T-helper 17 cell (primary cell): Measurements from ENCODE around the gene CYB561A3. TPM values are rescaled to one million over a fixed set of nuclear protein-coding genes. Genes with fewer than 3 reads are reported as not detected.
"Not testable (repeated sequence)": the region's sequence is repeated elsewhere in the genome, so short reads cannot be mapped to it uniquely, and the experiment has no call there.

Experiments used
- ATAC-seq: fragments of 150-1000 bp; cut with Tn5 transposase; 2 replicates; pipeline ENCODE4 v1.10.0; 2021; ENCODE audit warnings: mild to moderate bottlenecking, moderate library complexity
- DNase-seq, 3 donors: peaks; one replicate each; pipeline versions ENCODE4 v3.0.0 to v3.0.0-alpha.2; 2020 to 2021
- H3K9me3 ChIP-seq: one replicate; pipeline ENCODE4 v1.7.0; 2013; ENCODE audit warnings: low read length, mild to moderate bottlenecking; ENCODE audit not compliant: control insufficient read depth, poor library complexity, severe bottlenecking
- H3K27ac Mint-ChIP-seq: one replicate; pipeline ENCODE4 v1.8.0; 2022; ENCODE audit warnings: mild to moderate bottlenecking, moderate library complexity, mixed read lengths
- H3K27me3 Mint-ChIP-seq: one replicate; pipeline ENCODE4 v1.8.0; 2022; ENCODE audit warnings: mixed read lengths
- H3K36me3 Mint-ChIP-seq: one replicate; pipeline ENCODE4 v1.8.0; 2022; ENCODE audit warnings: low read depth, mixed read lengths
- H3K4me1 Mint-ChIP-seq: one replicate; pipeline ENCODE4 v1.8.0; 2022; ENCODE audit warnings: mild to moderate bottlenecking, mixed read lengths
- H3K4me3 Mint-ChIP-seq: one replicate; pipeline ENCODE4 v1.8.0; 2022; ENCODE audit warnings: mild to moderate bottlenecking, moderate library complexity, mixed read lengths
- total RNA-seq, 4 donors: library from RNA in 2 of 4; stranded (reverse) in 2 of 4; gene quantifications; one replicate each; pipeline ENCODE4 v1.2.3 and lab custom pipeline; 2022 to 2026

Gene CYB561A3
- total RNA-seq (10 to 100 TPM; 32.4 to 35.6 TPM), total RNA-seq (lab: John Stamatoyannopoulos, UW) (44.2 to 53.1 reads per million in 2 donors)

- H3K27me3 Mint-ChIP-seq = no peaks in the 10 kb centered on the region
- H3K9me3 ChIP-seq = no peaks in the 10 kb centered on the region
- H3K36me3 Mint-ChIP-seq = no peaks in the 10 kb centered on the region
- DNase-seq (peak; percentile 73 to 79 (median 78)), ATAC-seq (peak; percentile 90)
- peaks cover 21% of the 10 kb centered on the region for H3K4me1 Mint-ChIP-seq
- H3K27ac Mint-ChIP-seq = peak within 1 kb of the TSS; percentile 99
- peak within 1 kb of the TSS; percentile 97 for H3K4me3 Mint-ChIP-seq
Observed at GRCh38 chr11:61361741-61362541, at the start of gene CYB561A3, which contains the start of gene TMEM138. Gene CYB561A3, minus strand, starts transcription at chr11:61361882. Its CDS starts 5,169 bp downstream, at chr11:61356713. Gene TMEM138, plus strand, starts transcription at chr11:61362374. Its CDS starts 2,017 bp downstream, at chr11:61364391.

GRCh38 chr11:61406991-61407728 is 45.5 kb upstream of the CYB561A3 start:
- no peaks in the 10 kb centered on the region for H3K9me3 ChIP-seq
- peaks cover 8% of the 10 kb centered on the region for H3K36me3 Mint-ChIP-seq
- no peak overlapping the region for H3K27ac Mint-ChIP-seq
- no peak for DNase-seq
- no peak overlapping the region for H3K4me3 Mint-ChIP-seq
- no peak for ATAC-seq
- H3K4me1 Mint-ChIP-seq = peaks cover 2% of the 10 kb centered on the region
- no peaks in the 10 kb centered on the region for H3K27me3 Mint-ChIP-seq

GRCh38 chr11:61406067-61406466 is 44.4 kb upstream of the CYB561A3 start:
- DNase-seq (no peak), ATAC-seq (no peak)
- Mint-ChIP-seq H3K4me1 (peaks cover 2% of the 10 kb centered on the region), H3K36me3 (peaks cover 7% of the 10 kb centered on the region), H3K4me3 (no peak overlapping the region), H3K27ac (no peak overlapping the region), H3K27me3 (no peaks in the 10 kb centered on the region)
- no peaks in the 10 kb centered on the region for H3K9me3 ChIP-seq

GRCh38 chr11:61404641-61405040 is 43.0 kb upstream of the CYB561A3 start:
- Mint-ChIP-seq H3K4me3 (no peak overlapping the region), H3K27me3 (no peaks in the 10 kb centered on the region), H3K4me1 (peaks cover 5% of the 10 kb centered on the region), H3K27ac (peak overlapping the region; percentile 70), H3K36me3 (peaks cover 4% of the 10 kb centered on the region)
- ATAC-seq (no peak), DNase-seq (no peak)
- H3K9me3 ChIP-seq = no peaks in the 10 kb centered on the region

- peak overlapping the region; percentile 70 for H3K27ac Mint-ChIP-seq
- H3K27me3 Mint-ChIP-seq = no peaks in the 10 kb centered on the region
- H3K4me3 Mint-ChIP-seq = no peak overlapping the region
Observed at GRCh38 chr11:61404103-61404502, 42.4 kb upstream of the CYB561A3 start.

GRCh38 chr11:61403658-61404057 is 42.0 kb upstream of the CYB561A3 start:
- DNase-seq (no peak), ATAC-seq (no peak)
- peaks cover 4% of the 10 kb centered on the region for H3K36me3 Mint-ChIP-seq
- no peaks in the 10 kb centered on the region for H3K27me3 Mint-ChIP-seq
- H3K4me1 Mint-ChIP-seq = peaks cover 5% of the 10 kb centered on the region
- no peaks in the 10 kb centered on the region for H3K9me3 ChIP-seq
- H3K27ac Mint-ChIP-seq = no peak overlapping the region
- no peak overlapping the region for H3K4me3 Mint-ChIP-seq

More at GRCh38 chr11:61404103-61404502, 42.4 kb upstream of the CYB561A3 start:
- ATAC-seq (no peak), DNase-seq (no peak)
- H3K9me3 ChIP-seq = no peaks in the 10 kb centered on the region
- H3K36me3 Mint-ChIP-seq = peaks cover 4% of the 10 kb centered on the region
- H3K4me1 Mint-ChIP-seq = peaks cover 5% of the 10 kb centered on the region

GRCh38 chr11:61401573-61401972 is 39.9 kb upstream of the CYB561A3 start:
- peaks cover 4% of the 10 kb centered on the region for H3K36me3 Mint-ChIP-seq
- no peak for DNase-seq
- no peak for ATAC-seq
- H3K27ac Mint-ChIP-seq = no peak overlapping the region
- peaks cover 5% of the 10 kb centered on the region for H3K4me1 Mint-ChIP-seq
- no peak overlapping the region for H3K4me3 Mint-ChIP-seq
- no peaks in the 10 kb centered on the region for H3K9me3 ChIP-seq
- no peaks in the 10 kb centered on the region for H3K27me3 Mint-ChIP-seq

GRCh38 chr11:61401173-61401572 is 39.5 kb upstream of the CYB561A3 start:
- peak overlapping the region; percentile 39 for H3K27ac Mint-ChIP-seq
- no peaks in the 10 kb centered on the region for H3K27me3 Mint-ChIP-seq
- no peak overlapping the region for H3K4me3 Mint-ChIP-seq
- H3K9me3 ChIP-seq = no peaks in the 10 kb centered on the region
- peaks cover 5% of the 10 kb centered on the region for H3K4me1 Mint-ChIP-seq
- H3K36me3 Mint-ChIP-seq = peaks cover 4% of the 10 kb centered on the region
- ATAC-seq = no peak
- no peak for DNase-seq

GRCh38 chr11:61392981-61393595 is 31.4 kb upstream of the CYB561A3 start:
- DNase-seq = no peak
- peak overlapping the region; percentile 91 for H3K27ac Mint-ChIP-seq
- H3K27me3 Mint-ChIP-seq = no peaks in the 10 kb centered on the region
- H3K4me1 Mint-ChIP-seq = peaks cover 20% of the 10 kb centered on the region
- ATAC-seq = peak; percentile 46
- no peaks in the 10 kb centered on the region for H3K36me3 Mint-ChIP-seq
- H3K4me3 Mint-ChIP-seq = peak overlapping the region; percentile 92
- no peaks in the 10 kb centered on the region for H3K9me3 ChIP-seq

- Mint-ChIP-seq H3K27me3 (no peaks in the 10 kb centered on the region), H3K27ac (no peak overlapping the region), H3K4me1 (peaks cover 25% of the 10 kb centered on the region), H3K4me3 (no peak overlapping the region), H3K36me3 (no peaks in the 10 kb centered on the region)
- ATAC-seq = no peak
- no peak for DNase-seq
- no peaks in the 10 kb centered on the region for H3K9me3 ChIP-seq
Observed at GRCh38 chr11:61390161-61390560, 28.5 kb upstream of the CYB561A3 start.

GRCh38 chr11:61384271-61385242 is 22.9 kb upstream of the CYB561A3 start:
- no peaks in the 10 kb centered on the region for H3K9me3 ChIP-seq
- no peak overlapping the region for H3K4me3 Mint-ChIP-seq
- ATAC-seq = no peak
- no peaks in the 10 kb centered on the region for H3K27me3 Mint-ChIP-seq
- no peak for DNase-seq
- H3K36me3 Mint-ChIP-seq = no peaks in the 10 kb centered on the region
- H3K4me1 Mint-ChIP-seq = peaks cover 8% of the 10 kb centered on the region
- no peak overlapping the region for H3K27ac Mint-ChIP-seq

- H3K27ac Mint-ChIP-seq, H3K4me3 Mint-ChIP-seq, H3K4me1 Mint-ChIP-seq: not testable (repeated sequence)
Observed at GRCh38 chr11:61383859-61384258, 22.2 kb upstream of the CYB561A3 start.

More at GRCh38 chr11:61383859-61384258, 22.2 kb upstream of the CYB561A3 start:
- not testable (repeated sequence) for ATAC-seq, DNase-seq, H3K27me3 Mint-ChIP-seq, H3K9me3 ChIP-seq, H3K36me3 Mint-ChIP-seq
